ENCODE data around the gene ETV7. TPM values are rescaled to one million over a fixed set of nuclear protein-coding genes. Genes with fewer than 3 reads are reported as not detected.

The ETV7 gene
- total RNA-seq, 1 donor from 2014 or later = not detected

GRCh38 chr6:36328600-36328999 is 58.9 kb downstream of the ETV7 start:
- H3K36me3 ChIP-seq (ENCODE audit: control insufficient read depth in 3 of 3, insufficient read depth in 3 of 3, low read length in 3 of 3) = no peaks in the 10 kb centered on the region
- H3K4me3 ChIP-seq (ENCODE audit: low read length in 3 of 3) = no peak overlapping the region
- no peak overlapping the region for H3K9ac ChIP-seq (ENCODE audit: low read depth in 1 of 3, low read length in 3 of 3)
- H3K9me3 ChIP-seq (ENCODE audit: control insufficient read depth in 3 of 3, low read length in 3 of 3) = no peaks in the 10 kb centered on the region
- H3K27ac ChIP-seq (ENCODE audit: low read depth, low read length) = no peak overlapping the region
- H3K27me3 ChIP-seq (ENCODE audit: control insufficient read depth in 3 of 3, insufficient read depth in 3 of 3, low read length in 3 of 3) = peaks cover 10 to 22% (median 22%) of the 10 kb centered on the region in 3 donors
- H3K4me1 ChIP-seq (ENCODE audit: control insufficient read depth in 3 of 3, insufficient read depth in 3 of 3, low read length in 3 of 3) = no peaks in the 10 kb centered on the region

GRCh38 chr6:36327919-36328236 is 59.6 kb downstream of the ETV7 start:
- Histone ChIP-seq H3K9me3 (ENCODE audit: control insufficient read depth in 3 of 3, low read length in 3 of 3) (no peaks in the 10 kb centered on the region), H3K4me3 (ENCODE audit: low read length in 3 of 3) (no peak overlapping the region), H3K36me3 (ENCODE audit: control insufficient read depth in 3 of 3, insufficient read depth in 3 of 3, low read length in 3 of 3) (no peaks in the 10 kb centered on the region), H3K27me3 (ENCODE audit: control insufficient read depth in 3 of 3, insufficient read depth in 3 of 3, low read length in 3 of 3) (peaks cover 10 to 21% (median 20%) of the 10 kb centered on the region in 3 donors), H3K4me1 (ENCODE audit: control insufficient read depth in 3 of 3, insufficient read depth in 3 of 3, low read length in 3 of 3) (no peaks in the 10 kb centered on the region), H3K9ac (ENCODE audit: low read depth in 1 of 3, low read length in 3 of 3) (no peak overlapping the region), H3K27ac (ENCODE audit: low read depth, low read length) (no peak overlapping the region)

GRCh38 chr6:36327226-36327918 is 60.1 kb downstream of the ETV7 start:
- Histone ChIP-seq H3K4me3 (ENCODE audit: low read length in 3 of 3) (no peak overlapping the region), H3K9me3 (ENCODE audit: control insufficient read depth in 3 of 3, low read length in 3 of 3) (no peaks in the 10 kb centered on the region), H3K4me1 (ENCODE audit: control insufficient read depth in 3 of 3, insufficient read depth in 3 of 3, low read length in 3 of 3) (no peaks in the 10 kb centered on the region), H3K9ac (ENCODE audit: low read depth in 1 of 3, low read length in 3 of 3) (no peak overlapping the region), H3K27me3 (ENCODE audit: control insufficient read depth in 3 of 3, insufficient read depth in 3 of 3, low read length in 3 of 3) (peaks cover 10 to 23% (median 19%) of the 10 kb centered on the region in 3 donors), H3K36me3 (ENCODE audit: control insufficient read depth in 3 of 3, insufficient read depth in 3 of 3, low read length in 3 of 3) (no peaks in the 10 kb centered on the region), H3K27ac (ENCODE audit: low read depth, low read length) (no peak overlapping the region)

- Histone ChIP-seq H3K27ac (ENCODE audit: low read depth, low read length) (no peak overlapping the region), H3K4me1 (ENCODE audit: control insufficient read depth in 3 of 3, insufficient read depth in 3 of 3, low read length in 3 of 3) (no peaks in the 10 kb centered on the region)
Measured at GRCh38 chr6:36326356-36326995, 61.0 kb downstream of the ETV7 start.

GRCh38 chr6:36324715-36325114 is 62.8 kb downstream of the ETV7 start:
- no peaks in the 10 kb centered on the region for H3K4me1 ChIP-seq (ENCODE audit: control insufficient read depth in 3 of 3, insufficient read depth in 3 of 3, low read length in 3 of 3)
- H3K9me3 ChIP-seq (ENCODE audit: control insufficient read depth in 3 of 3, low read length in 3 of 3) = no peaks in the 10 kb centered on the region
- H3K27ac ChIP-seq (ENCODE audit: low read depth, low read length) = no peak overlapping the region
- H3K9ac ChIP-seq (ENCODE audit: low read depth in 1 of 3, low read length in 3 of 3) = no peak overlapping the region
- H3K27me3 ChIP-seq (ENCODE audit: control insufficient read depth in 3 of 3, insufficient read depth in 3 of 3, low read length in 3 of 3) = peaks cover 2 to 12% (median 10%) of the 10 kb centered on the region in 3 donors
- H3K4me3 ChIP-seq (ENCODE audit: low read length in 3 of 3) = no peak overlapping the region
- H3K36me3 ChIP-seq (ENCODE audit: control insufficient read depth in 3 of 3, insufficient read depth in 3 of 3, low read length in 3 of 3) = no peaks in the 10 kb centered on the region

More at GRCh38 chr6:36326356-36326995, 61.0 kb downstream of the ETV7 start:
- Histone ChIP-seq H3K9ac (ENCODE audit: low read depth in 1 of 3, low read length in 3 of 3) (no peak overlapping the region), H3K27me3 (ENCODE audit: control insufficient read depth in 3 of 3, insufficient read depth in 3 of 3, low read length in 3 of 3) (peaks cover 2 to 21% (median 16%) of the 10 kb centered on the region in 3 donors), H3K4me3 (ENCODE audit: low read length in 3 of 3) (no peak overlapping the region), H3K36me3 (ENCODE audit: control insufficient read depth in 3 of 3, insufficient read depth in 3 of 3, low read length in 3 of 3) (no peaks in the 10 kb centered on the region), H3K9me3 (ENCODE audit: control insufficient read depth in 3 of 3, low read length in 3 of 3) (no peaks in the 10 kb centered on the region)

- H3K4me1 ChIP-seq (ENCODE audit: control insufficient read depth in 3 of 3, insufficient read depth in 3 of 3, low read length in 3 of 3) = no peaks in the 10 kb centered on the region
- no peak overlapping the region for H3K9ac ChIP-seq (ENCODE audit: low read depth in 1 of 3, low read length in 3 of 3)
- H3K9me3 ChIP-seq (ENCODE audit: control insufficient read depth in 3 of 3, low read length in 3 of 3) = no peaks in the 10 kb centered on the region
- H3K27me3 ChIP-seq (ENCODE audit: control insufficient read depth in 3 of 3, insufficient read depth in 3 of 3, low read length in 3 of 3) = peaks cover 2 to 15% (median 10%) of the 10 kb centered on the region in 3 donors
- H3K27ac ChIP-seq (ENCODE audit: low read depth, low read length) = no peak overlapping the region
- no peak overlapping the region for H3K4me3 ChIP-seq (ENCODE audit: low read length in 3 of 3)
- H3K36me3 ChIP-seq (ENCODE audit: control insufficient read depth in 3 of 3, insufficient read depth in 3 of 3, low read length in 3 of 3) = no peaks in the 10 kb centered on the region
Measured at GRCh38 chr6:36324191-36324590, 63.3 kb downstream of the ETV7 start.

GRCh38 chr6:36323062-36323461 is 64.4 kb downstream of the ETV7 start:
- no peak overlapping the region for H3K9ac ChIP-seq (ENCODE audit: low read depth in 1 of 3, low read length in 3 of 3)
- no peak overlapping the region for H3K4me3 ChIP-seq (ENCODE audit: low read length in 3 of 3)
- H3K27ac ChIP-seq (ENCODE audit: low read depth, low read length) = no peak overlapping the region
- H3K4me1 ChIP-seq (ENCODE audit: control insufficient read depth in 3 of 3, insufficient read depth in 3 of 3, low read length in 3 of 3) = no peaks in the 10 kb centered on the region
- no peaks in the 10 kb centered on the region for H3K9me3 ChIP-seq (ENCODE audit: control insufficient read depth in 3 of 3, low read length in 3 of 3)
- H3K36me3 ChIP-seq (ENCODE audit: control insufficient read depth in 3 of 3, insufficient read depth in 3 of 3, low read length in 3 of 3) = no peaks in the 10 kb centered on the region
- H3K27me3 ChIP-seq (ENCODE audit: control insufficient read depth in 3 of 3, insufficient read depth in 3 of 3, low read length in 3 of 3) = peaks cover 0 to 15% (median 14%) of the 10 kb centered on the region in 3 donors

- no peaks in the 10 kb centered on the region for H3K4me1 ChIP-seq (ENCODE audit: control insufficient read depth in 3 of 3, insufficient read depth in 3 of 3, low read length in 3 of 3)
- no peaks in the 10 kb centered on the region for H3K9me3 ChIP-seq (ENCODE audit: control insufficient read depth in 3 of 3, low read length in 3 of 3)
- no peaks in the 10 kb centered on the region for H3K36me3 ChIP-seq (ENCODE audit: control insufficient read depth in 3 of 3, insufficient read depth in 3 of 3, low read length in 3 of 3)
- no peak overlapping the region for H3K9ac ChIP-seq (ENCODE audit: low read depth in 1 of 3, low read length in 3 of 3)
- H3K27ac ChIP-seq (ENCODE audit: low read depth, low read length) = no peak overlapping the region
- H3K27me3 ChIP-seq (ENCODE audit: control insufficient read depth in 3 of 3, insufficient read depth in 3 of 3, low read length in 3 of 3) = peaks cover 0 to 15% (median 14%) of the 10 kb centered on the region in 3 donors
- no peak overlapping the region for H3K4me3 ChIP-seq (ENCODE audit: low read length in 3 of 3)
Measured at GRCh38 chr6:36322591-36322990, 64.9 kb downstream of the ETV7 start.

GRCh38 chr6:36320475-36320874 is 67.0 kb downstream of the ETV7 start:
- Histone ChIP-seq H3K36me3 (ENCODE audit: control insufficient read depth in 3 of 3, insufficient read depth in 3 of 3, low read length in 3 of 3) (no peaks in the 10 kb centered on the region), H3K9ac (ENCODE audit: low read depth in 1 of 3, low read length in 3 of 3) (no peak overlapping the region), H3K4me3 (ENCODE audit: low read length in 3 of 3) (no peak overlapping the region), H3K27ac (ENCODE audit: low read depth, low read length) (no peak overlapping the region), H3K9me3 (ENCODE audit: control insufficient read depth in 3 of 3, low read length in 3 of 3) (no peaks in the 10 kb centered on the region), H3K4me1 (ENCODE audit: control insufficient read depth in 3 of 3, insufficient read depth in 3 of 3, low read length in 3 of 3) (no peaks in the 10 kb centered on the region), H3K27me3 (ENCODE audit: control insufficient read depth in 3 of 3, insufficient read depth in 3 of 3, low read length in 3 of 3) (peaks cover 0 to 14% (median 11%) of the 10 kb centered on the region in 3 donors)

- Histone ChIP-seq H3K27ac (ENCODE audit: low read depth, low read length) (no peak overlapping the region), H3K36me3 (ENCODE audit: control insufficient read depth in 3 of 3, insufficient read depth in 3 of 3, low read length in 3 of 3) (no peaks in the 10 kb centered on the region), H3K4me3 (ENCODE audit: low read length in 3 of 3) (no peak overlapping the region), H3K9me3 (ENCODE audit: control insufficient read depth in 3 of 3, low read length in 3 of 3) (no peaks in the 10 kb centered on the region), H3K4me1 (ENCODE audit: control insufficient read depth in 3 of 3, insufficient read depth in 3 of 3, low read length in 3 of 3) (no peaks in the 10 kb centered on the region), H3K27me3 (ENCODE audit: control insufficient read depth in 3 of 3, insufficient read depth in 3 of 3, low read length in 3 of 3) (peaks cover 0 to 14% (median 8%) of the 10 kb centered on the region in 3 donors), H3K9ac (ENCODE audit: low read depth in 1 of 3, low read length in 3 of 3) (no peak overlapping the region)
Measured at GRCh38 chr6:36319821-36320220, 67.6 kb downstream of the ETV7 start.

All from skeletal muscle tissue (tissue), 4 donors.